Cerebellar cortex (tissue), 1 donor: ENCODE data around the gene WNT9A.
A peak's percentile ranks its signal among the peaks of the same experiment; 100 is the strongest.

ENCODE experiments used
- DNase-seq: peaks from one replicate; pipeline ENCODE4 v3.0.0-alpha.2; 2015; ENCODE audit warnings: low spot score

Gene WNT9A

DNA sequence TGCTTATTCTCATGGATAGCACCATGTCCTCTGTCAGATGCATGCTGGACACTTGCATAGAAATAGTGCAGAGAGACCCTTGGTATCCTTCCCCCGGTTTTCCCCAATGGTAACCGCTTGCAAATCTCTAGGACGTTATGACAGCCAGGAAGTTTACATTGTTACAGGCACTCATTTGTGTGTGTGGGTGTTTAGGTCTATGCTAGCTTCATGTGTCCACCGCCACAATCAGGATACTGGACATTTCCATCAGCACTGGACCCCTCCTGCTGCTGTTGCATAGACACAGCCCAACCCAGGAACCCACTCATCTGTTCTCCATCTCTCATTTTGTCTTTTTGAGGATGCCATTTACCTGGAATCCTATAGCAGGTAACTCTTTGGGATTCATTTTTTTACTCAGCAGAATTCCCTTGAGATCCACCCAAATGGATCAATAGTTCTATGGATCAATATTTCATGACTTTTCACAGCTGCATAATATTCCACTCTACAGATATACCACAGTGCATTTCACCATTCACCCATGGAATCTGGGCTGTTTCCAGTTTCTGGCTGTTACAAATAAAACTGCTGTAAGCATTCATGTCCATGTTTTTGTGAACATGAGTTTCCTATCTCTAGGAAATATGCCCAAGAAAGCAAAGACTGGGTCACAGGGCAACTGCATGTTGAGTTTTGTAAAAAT, 6.6 kb upstream of the WNT9A start:
- no peak for DNase-seq

DNA sequence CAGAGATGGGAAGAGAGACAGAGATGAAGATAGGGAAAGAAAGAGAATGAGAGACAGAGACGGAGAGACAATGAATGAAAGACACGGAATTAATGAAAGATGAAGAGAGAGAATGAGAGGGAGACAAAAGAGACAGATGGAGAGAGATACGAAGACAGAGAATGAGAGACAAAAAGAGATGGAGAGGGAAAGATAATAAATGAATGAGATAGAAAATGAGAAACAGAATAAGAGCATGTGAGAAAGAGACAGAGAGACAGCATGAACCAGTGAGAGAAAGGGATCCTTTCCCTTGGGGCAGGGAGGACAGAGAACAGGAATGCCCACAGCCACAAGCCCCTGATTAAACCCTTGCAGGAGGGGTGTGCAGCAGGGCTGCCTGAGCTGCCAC, 5.3 kb upstream of the WNT9A start:
- DNase-seq, result no peak

DNA sequence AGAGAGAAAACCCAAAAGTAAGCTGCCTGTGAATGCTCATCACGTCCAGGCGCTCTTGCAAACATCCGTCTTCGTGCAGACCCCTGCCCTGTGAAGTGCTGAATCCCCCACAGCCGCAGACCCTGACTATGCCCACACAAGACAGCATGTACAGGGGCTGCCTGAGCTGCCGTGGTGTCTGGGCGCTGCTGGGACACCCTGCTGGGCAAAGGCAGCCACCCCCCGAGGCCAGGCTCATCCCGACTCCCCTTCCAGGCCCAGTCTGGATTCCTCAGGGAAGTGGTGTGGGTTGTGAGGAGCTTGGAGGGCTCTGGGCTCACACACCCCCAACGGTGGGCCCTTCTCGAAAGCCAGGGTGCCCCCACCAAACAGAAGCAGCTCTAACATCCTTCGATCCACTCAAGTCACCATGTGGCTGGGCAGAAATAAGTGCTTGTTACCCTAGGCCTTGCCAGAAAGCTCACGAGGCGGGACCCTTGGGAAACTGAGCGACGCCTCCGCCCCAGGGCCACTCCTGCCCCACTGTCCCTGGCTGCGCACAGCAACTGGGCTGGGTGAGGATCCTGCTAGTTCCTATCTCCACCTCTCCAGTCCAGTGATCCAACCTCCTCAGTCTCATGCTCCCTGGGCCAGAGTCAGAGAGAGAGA, 4.8 kb upstream of the WNT9A start:
- no peak for DNase-seq

DNA sequence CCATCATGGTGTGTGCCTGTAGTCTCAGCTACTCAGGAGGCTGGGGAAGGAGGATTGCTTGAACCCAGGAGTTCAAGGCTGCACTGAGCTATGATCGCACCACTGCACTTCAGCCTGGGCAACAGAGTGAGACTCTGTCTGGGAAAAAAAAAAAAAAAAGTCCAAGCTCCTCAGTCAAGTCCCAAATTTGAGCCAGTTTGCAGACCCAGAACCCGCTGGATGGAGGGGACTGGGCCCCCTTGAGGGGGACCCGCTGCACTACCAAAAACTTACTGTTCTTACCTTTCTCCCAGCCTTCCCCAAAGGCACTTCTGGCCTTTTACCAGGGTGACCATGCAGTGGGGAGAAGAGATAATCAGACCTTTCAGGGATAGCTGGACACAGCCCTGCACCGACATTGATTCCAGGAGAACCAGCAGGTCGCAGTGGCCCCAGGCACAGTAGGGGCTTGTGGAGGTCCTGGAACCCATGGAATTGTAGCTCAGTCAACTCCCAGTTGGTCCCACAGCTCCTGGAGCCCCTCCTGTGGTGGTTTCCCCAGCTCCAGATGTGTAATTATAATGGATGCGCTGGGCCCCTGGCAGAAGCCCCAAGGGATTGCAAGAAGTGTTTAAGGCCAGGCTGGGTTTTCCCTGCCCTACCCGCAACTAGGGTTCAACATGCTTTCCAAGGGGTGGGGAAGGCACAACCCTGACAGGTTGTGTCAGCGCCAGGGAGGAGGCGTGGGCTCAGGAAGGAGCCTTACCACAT, 4.1 kb upstream of the WNT9A start:
- no peak for DNase-seq

DNA sequence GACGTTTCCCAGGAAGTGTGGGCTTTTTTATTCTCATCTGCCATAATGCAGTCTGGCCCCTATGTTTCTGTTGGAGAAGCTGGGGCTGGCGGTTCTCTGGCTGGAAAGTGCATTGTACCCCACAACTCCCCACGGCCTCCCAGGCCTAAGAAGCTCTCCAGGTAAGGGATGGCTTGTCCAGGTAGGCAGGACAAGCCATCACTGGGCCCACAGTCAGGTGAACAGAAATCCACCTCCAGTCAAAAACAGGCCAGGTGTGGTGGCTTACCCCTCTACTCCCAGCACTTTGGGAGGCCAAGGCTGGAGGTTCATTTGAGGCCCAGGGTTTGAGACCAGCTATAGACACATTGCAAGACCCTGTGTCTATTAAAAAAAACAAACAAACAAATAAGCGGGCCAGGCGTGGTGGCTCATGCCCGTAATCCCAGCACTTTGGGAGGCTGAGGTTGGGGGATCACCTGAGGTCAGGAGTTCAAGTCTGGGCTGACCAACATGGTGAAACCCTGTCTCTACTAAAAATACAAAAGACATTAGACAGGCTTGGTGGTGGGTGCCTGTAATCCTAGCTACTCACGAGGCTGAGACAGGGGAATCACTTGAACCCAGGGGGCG, 3.1 kb upstream of the WNT9A start:
- no peak for DNase-seq

DNA sequence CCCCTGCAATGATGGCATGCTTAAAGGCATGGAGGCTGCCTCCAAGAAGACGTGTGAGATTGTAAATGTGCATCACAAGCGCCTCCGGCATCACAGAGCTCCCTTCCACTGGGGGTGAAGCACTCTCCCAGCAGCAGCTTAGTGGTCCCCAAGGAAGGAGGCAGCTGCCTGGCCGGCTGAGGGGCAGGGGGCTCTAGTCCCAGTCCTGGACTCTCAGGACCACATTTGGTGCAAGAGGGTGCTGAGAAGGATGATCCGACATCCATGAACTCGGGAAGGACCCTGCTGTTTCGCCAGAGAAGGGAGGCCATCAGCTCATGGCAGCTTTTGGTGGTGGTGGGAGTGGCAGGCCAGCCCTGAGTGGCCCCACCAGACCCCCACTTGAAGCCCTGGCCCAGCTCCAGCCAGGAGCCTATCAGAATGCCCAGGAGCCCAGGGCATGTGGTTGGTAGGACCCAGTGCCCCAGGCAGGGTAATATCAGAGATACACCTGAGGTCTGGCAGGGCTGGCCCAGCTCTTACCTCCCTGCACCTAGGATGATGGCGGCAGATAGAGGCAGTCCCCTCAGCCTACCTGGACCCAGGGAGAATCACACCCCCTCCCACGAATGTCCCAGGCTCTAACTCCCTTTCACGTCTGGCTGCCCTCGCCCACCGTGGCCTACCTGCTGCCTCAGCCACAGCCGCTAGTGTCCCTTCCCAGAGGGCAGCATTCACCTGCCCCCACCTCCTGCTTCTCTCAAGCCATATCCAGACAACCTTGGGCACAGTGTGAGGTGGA, 2.4 kb upstream of the WNT9A start:
- DNase-seq, result no peak

DNA sequence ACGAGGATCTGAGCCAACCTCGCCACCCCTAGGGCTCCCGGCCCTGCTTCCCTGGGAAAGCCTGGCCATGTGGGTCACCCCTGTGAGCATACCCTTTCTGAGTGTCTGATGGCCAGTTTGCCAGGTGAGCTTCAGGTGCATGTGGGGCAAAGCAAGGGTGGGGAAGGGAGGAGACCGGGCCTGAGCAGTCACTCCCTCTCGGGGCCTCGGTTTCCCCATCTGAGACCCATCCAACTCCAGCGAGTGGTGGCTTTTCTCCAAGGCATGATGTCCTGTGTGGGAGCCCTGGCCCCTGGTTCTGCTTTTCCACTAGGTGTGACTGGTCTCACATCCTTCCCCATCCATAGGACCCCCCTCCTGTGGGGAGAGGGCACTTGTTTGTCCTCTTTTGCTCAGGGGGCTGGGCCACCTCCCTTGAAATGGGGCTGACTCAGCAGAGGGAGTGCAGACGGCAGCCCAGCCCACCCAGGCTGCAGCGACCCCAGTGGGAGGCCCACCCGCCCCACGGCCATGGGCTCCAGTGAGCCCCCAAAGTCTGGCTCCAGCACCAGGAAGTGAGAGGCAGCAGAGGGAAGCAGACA, 1.7 kb upstream of the WNT9A start:
- DNase-seq, result no peak

DNA sequence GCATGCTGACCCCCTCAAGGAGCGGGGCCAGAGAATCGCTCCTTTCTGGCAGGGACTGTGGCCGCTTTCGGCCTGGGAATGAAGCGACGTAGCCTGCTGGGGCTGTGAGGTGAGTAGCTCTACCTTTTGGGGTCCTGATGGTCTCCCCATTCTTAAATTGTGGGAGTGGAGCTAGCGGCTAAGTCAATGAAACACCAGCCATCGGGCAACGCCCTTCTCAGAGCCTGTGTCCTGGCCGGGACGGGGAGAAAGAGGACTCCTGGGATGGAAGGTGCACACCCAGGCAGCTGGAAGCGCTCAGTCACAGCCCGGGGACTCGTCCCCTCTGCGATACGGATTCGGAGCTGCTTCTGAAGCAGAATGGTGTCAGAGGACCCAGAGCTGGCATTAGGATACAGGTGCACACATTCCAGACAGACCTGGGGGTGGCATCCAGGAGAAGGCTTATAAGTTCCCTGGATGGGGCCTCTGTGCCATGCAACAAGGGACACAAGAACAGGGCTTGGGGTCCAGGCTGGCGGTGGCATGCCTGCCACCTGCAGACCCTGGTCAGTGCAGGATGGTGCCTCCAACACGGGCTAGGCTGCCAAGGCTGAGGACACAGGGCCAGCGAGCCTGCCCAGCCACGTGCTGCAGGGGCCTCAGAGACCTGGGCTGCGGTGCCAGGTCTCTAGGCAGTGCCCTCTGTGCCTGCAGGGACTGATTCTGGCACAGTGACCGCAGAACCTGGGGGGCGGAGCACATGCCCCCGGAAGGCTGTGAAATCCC, 945 bp upstream of the WNT9A start:
- peak; percentile 7 for DNase-seq

DNA sequence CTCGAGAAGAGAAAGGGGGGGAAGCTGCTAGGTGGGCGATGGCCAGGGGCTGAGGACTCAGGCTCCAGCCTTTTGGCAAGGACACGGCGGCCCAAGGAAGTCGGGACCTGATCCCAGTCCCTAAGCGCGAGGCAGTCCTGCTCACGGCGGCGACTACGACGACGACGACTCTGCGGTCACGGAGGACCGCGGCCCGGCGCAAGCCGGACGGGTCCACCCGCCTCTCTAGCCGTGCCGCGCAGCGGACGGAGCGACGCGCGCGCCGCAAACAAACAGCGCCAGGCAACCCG, 401 bp downstream of the WNT9A start:
- peak; percentile 17 for DNase-seq

DNA sequence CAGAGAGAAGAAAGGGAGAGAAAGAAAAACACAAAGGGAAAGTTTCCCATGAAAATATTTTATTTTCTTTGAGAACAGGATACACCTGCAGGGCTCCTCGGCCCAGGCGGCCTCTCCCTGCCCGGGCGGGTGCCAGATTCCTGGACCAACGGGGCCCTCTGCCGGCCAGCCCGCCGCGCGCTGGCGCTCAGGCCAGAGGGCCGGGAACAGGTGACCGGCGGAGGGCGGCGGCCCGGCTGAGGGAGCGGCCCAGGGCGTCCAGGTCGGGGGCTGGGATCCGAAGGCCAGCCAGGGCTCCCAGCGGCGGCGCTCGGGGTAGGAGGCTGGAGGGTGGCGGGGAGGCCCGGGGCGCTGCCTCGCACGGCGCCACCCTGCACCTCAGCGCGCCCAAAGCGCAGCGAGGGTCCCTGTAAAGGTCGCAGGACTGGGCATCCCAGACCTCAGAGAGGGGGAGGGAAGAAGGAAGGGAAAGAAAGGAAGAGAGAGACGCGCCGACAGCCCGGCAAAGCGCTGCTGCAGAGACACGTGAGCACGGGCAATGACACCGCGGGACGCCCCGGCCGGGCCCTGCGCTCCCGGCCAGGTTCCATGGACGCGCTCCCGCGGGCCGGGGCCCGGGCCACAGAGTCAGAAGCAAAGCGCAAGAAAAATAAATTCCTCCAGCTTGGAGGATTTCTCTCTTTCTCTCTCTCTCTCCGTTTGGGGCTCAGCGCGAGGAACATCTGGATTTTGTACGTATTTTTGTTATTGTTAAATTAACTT, 927 bp downstream of the WNT9A start:
- DNase-seq, result peak; percentile 69

DNA sequence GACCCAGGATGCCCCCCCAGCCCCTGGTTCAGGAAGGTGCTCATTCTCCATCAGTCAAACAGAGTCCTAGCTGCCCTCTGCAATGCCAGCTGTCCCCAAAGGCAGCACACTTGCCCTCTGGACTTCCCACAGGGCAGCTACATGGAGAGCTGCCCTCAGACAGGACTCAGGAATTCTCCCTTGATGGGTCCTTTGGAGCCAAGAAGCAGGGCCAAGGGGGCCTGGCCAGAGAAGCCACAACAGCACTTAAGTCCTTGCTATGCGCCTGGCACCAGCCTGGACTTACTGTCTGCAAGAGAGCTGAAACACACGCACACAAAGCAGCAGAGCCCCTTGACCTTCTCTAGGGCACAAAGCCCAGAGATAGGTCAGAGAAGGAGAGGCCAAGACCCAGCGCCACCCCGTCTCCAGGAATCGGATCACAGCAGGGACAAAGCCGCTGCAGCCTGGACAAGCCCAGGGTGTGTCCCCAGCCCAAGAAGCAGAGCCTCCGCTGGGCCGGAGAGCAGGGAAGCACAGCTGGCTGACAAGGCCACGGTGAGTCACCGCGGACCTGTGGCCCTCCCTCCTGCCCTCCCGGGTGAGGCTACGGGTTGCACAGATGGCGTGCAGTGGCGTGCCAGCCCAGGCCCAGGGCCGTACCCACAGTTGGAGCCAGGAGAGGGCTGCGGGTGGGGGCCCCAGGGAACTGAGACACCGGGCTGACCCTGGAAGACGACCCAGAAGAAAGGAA, 1.7 kb downstream of the WNT9A start:
- DNase-seq, result no peak

DNA sequence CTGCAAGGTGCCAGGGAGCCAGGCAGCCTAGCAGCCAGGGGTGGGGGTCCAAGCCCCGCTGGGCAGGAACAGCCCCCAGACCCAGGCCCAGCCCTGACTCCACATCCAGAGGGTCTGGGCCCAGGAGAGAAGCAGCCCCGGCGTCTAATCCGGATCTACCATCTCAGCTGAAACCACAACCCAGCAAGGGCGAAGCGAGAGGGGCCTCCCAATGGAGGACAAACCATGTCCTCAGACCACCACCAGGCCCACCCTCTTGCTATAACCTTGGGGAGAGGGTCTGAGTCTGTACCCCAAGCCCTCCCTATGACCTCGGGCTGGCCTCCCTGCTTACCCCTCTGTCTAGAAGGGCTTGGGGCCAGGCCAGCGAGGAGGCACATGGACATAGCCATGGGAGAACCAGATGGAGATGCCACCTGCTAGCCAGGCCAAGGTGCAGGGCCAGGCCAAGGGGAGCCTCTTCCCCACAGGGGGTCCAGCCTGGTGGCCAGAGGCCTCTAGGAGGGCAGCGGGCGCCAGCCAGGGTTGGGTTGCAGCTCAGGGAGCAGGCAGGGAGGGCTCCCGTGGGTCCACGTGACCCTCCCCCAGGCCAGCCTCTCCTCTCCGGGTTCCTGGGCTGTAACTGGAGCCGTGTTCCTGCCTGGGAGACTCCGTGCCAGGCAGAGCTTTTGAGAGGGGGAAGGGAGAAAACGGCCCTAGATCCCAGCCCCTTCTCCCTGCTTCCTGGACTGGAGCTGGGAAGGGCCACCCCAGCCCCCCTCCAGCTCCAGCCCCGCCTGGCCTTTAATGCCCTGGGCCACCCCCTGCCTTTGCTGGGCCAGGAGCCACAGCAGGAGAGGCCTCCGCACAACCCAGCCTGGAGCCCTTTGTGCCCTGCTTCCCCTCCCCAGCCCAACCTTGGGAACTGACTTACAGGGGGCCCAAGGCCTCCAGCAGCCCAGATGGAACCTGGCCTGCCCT, 2.5 kb downstream of the WNT9A start:
- DNase-seq, result no peak

DNA sequence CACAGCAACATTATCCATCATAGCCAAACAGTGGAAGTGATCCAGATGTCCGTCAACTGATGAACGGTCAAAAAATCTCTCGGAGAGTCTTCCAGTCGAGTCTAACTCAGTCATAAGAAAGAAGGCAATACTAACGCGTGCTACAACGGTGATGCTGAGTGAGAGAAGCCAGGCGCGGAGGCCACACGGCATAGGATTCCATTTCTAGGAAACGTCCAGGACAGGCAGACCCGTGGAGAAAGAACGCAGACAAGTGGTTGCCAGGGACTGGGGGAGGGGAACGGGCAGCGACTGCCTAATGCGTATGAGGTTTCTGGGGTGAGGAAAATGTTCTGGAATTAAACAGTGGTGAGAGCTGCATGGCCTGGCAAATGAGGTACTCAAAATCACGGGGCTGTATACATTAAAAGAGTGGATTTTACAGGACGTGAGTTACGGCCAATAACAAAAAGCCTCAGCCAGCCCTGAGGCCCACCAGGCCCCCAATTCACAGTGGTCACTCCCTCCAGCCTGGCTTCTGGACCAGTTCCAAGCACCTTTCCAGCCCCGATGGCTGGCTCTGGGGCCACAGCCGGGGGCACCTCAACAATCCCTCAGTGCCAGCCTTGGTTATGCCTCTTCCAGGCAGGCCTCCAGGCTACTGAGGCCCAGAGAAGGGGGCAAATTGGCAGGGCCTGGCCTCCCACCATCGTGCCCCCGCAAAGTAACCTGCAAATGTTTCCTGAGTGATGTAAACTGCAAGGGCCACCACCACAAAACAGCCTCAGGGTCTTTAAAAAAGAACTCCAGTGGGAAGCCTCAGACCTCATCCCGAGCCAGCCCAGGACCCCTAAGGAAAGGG, 3.4 kb downstream of the WNT9A start:
- no peak for DNase-seq

DNA sequence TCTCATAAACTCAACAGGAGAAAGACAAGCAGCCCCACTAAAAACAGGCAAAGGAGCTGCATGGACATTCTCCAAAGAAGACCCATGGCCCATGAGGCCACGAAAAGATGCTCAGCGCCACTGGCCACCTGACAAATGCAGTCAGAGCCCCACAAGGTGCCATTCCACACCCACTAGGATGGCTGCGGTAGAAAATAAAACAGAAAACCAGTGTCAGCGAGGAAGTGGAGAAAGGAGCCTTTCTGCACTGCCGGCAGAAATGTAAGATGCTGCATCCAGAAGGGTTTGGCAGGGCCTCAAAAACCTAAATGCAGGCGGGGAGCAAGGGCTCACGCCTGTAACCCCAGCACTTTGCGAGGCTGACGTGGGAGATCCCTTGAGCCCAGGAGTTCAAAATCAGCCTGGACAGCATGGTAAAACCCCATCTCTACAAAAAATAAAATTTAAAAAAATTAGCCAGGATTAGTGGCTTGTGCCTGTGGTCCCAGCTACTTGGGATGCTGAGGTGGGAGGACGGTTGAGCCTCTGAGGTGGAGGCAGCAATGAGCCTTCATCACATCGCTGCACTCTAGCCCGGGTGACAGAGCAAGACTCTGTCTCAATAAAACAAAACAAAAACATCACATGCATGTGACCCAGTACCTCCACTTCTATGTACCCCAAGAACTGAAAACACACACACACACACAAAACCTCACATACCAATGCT, 4.2 kb downstream of the WNT9A start:
- no peak for DNase-seq

DNA sequence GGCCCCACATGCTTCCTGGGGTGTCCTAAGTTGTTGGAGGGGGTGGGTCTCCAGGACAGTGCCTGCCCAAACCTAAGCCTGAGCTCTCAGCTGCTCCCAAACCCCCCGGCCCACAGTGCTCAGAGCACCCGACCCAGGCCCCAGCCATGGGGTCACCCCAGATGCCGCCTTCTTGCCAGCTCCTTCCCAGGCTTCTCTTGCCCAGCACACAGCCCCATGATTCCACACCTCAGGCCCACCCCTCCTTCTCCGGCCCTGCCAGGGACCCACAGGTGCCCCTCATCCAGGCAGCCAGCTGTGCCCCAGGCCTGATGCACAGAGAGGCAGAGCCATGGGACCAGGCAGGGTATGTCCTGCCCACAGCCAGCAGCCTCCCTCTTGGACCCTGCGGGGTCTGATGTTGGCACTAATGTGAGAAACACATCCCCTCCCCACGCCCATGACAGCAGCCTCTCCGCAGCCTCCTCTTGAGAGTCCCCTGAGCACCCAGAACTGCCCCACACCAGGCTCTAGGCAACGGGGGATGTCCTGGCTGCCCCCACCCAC, 4.9 kb downstream of the WNT9A start:
- DNase-seq, result no peak

DNA sequence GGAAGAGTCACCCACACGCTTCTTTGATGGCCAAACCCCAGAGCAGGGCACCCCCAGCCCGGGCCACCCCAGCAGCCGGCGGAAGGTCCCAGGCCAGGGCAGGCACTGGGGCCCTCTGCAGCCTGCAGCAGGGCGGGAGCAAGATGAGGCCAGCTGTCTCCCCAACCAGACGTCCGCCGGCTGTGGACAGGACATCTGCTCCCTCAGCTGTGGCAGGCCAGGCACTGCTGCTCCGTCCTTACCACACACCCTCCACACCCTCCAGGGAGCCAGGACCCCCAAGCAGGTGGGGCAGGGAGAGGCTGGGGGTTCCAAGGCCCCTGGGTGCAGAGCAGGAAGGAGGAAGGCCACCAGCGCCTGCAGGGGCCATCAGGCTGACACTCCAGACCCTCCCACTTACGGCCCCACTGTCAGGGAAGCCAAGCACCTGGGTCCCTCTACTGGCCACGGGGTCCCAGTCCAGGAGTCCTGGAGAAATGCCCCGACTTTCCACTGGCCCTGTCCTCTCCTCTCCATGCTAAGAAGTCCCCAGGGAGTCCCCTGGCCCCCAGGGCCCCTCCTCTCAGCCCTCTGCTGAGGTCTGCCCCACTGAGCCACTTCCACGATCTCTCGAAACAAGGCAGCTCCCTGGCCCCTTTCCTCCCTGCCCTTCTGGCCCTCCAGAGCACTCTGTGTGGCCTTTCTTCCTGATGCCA, 5.6 kb downstream of the WNT9A start:
- DNase-seq, result no peak
